ENCODE data around the gene KREMEN2. TPM values are rescaled to one million over a fixed set of nuclear protein-coding genes. Genes with fewer than 3 reads are reported as not detected.

The KREMEN2 gene
- polyA plus RNA-seq, 3 donors, result 0.09 TPM; not detected in 2

GRCh38 chr16:2987286-2987685 is 23.2 kb downstream of the KREMEN2 start:
- H3K36me3 Mint-ChIP-seq, result no peaks in the 10 kb centered on the region
- Histone ChIP-seq H3K4me2 (replicated peaks; ENCODE audit: extremely low read depth, low read length, poor library complexity, severe bottlenecking) (no peak overlapping the region), H3K9ac (ENCODE audit: insufficient read depth, low read length, poor library complexity, severe bottlenecking) (no peak overlapping the region), H3K27me3 (ENCODE audit: control insufficient read depth in 2 of 2, insufficient read depth in 2 of 2, low read length in 2 of 2) (no peaks in the 10 kb centered on the region), H3K79me2 (ENCODE audit: insufficient read depth, low read length) (no peaks in the 10 kb centered on the region), H3K9me3 (replicated peaks in 1 of 2; ENCODE audit: control insufficient read depth in 1 of 2, insufficient read depth in 1 of 2, low read length in 2 of 2) (no peaks in the 10 kb centered on the region), H3K36me3 (replicated peaks in 1 of 2; ENCODE audit: control insufficient read depth in 1 of 2, insufficient read depth in 2 of 2, low read length in 2 of 2) (no peaks in the 10 kb centered on the region), H3K4me1 (ENCODE audit: control insufficient read depth in 1 of 2, insufficient read depth in 2 of 2, low read length in 2 of 2) (peaks cover 4 to 8% of the 10 kb centered on the region in 2 donors), H3K27ac (ENCODE audit: low read depth in 1 of 2, low read length in 2 of 2) (no peak overlapping the region), H2AFZ (ENCODE audit: insufficient read depth, low read depth, low read length, poor library complexity, severe bottlenecking) (no peak overlapping the region), H4K20me1 (ENCODE audit: insufficient read depth, low read length) (no peaks in the 10 kb centered on the region), H3K4me3 (replicated peaks in 1 of 3; ENCODE audit: low read depth in 2 of 3, low read length in 3 of 3) (no peak overlapping the region)
- H3K4me3 Mint-ChIP-seq, result no peak overlapping the region
- intact Hi-C loops (cut with micrococcal nuclease), result no loop called here
- no peak overlapping the region for H3K27ac Mint-ChIP-seq
- 93% methylated on average over 5 of the region's 9 CpGs for WGBS (ENCODE audit: insufficient coverage)
- peaks cover 5% of the 10 kb centered on the region for H3K4me1 Mint-ChIP-seq
- TF ChIP-seq CTCF (IDR thresholded peaks at IDR 0.05), result no peak
- no peaks in the 10 kb centered on the region for H3K9me3 Mint-ChIP-seq
- H3K27me3 Mint-ChIP-seq (ENCODE audit: low read depth in 3 of 3), result peaks cover 12 to 25% (median 12%) of the 10 kb centered on the region in 3 donors
- DNase-seq, result no peak

GRCh38 chr16:2987833-2988232 is 23.8 kb downstream of the KREMEN2 start:
- peaks cover 4 to 8% of the 10 kb centered on the region in 2 donors for H3K4me1 ChIP-seq (ENCODE audit: control insufficient read depth in 1 of 2, insufficient read depth in 2 of 2, low read length in 2 of 2)
- no peak overlapping the region for H2AFZ ChIP-seq (ENCODE audit: insufficient read depth, low read depth, low read length, poor library complexity, severe bottlenecking)
- no peaks in the 10 kb centered on the region for H3K79me2 ChIP-seq (ENCODE audit: insufficient read depth, low read length)
- Mint-ChIP-seq H3K4me3 (no peak overlapping the region), H3K9me3 (no peaks in the 10 kb centered on the region), H3K27me3 (ENCODE audit: low read depth in 3 of 3) (peaks cover 10 to 24% (median 12%) of the 10 kb centered on the region in 3 donors), H3K27ac (no peak overlapping the region), H3K4me1 (peaks cover 5% of the 10 kb centered on the region), H3K36me3 (no peaks in the 10 kb centered on the region)
- no peaks in the 10 kb centered on the region for H3K27me3 ChIP-seq (ENCODE audit: control insufficient read depth in 2 of 2, insufficient read depth in 2 of 2, low read length in 2 of 2)
- no peak overlapping the region for H3K9ac ChIP-seq (ENCODE audit: insufficient read depth, low read length, poor library complexity, severe bottlenecking)
- TF ChIP-seq CTCF (IDR thresholded peaks at IDR 0.05), result no peak
- intact Hi-C loops (cut with micrococcal nuclease), result no loop called here
- WGBS (ENCODE audit: insufficient coverage), result 85% methylated on average over 6 of the region's 8 CpGs
- DNase-seq, result no peak
- no peaks in the 10 kb centered on the region for H3K9me3 ChIP-seq (replicated peaks in 1 of 2; ENCODE audit: control insufficient read depth in 1 of 2, insufficient read depth in 1 of 2, low read length in 2 of 2)
- H3K4me2 ChIP-seq (replicated peaks; ENCODE audit: extremely low read depth, low read length, poor library complexity, severe bottlenecking), result no peak overlapping the region
- no peaks in the 10 kb centered on the region for H4K20me1 ChIP-seq (ENCODE audit: insufficient read depth, low read length)
- no peaks in the 10 kb centered on the region for H3K36me3 ChIP-seq (replicated peaks in 1 of 2; ENCODE audit: control insufficient read depth in 1 of 2, insufficient read depth in 2 of 2, low read length in 2 of 2)
- H3K4me3 ChIP-seq (replicated peaks in 1 of 3; ENCODE audit: low read depth in 2 of 3, low read length in 3 of 3), result no peak overlapping the region
- H3K27ac ChIP-seq (ENCODE audit: low read depth in 1 of 2, low read length in 2 of 2), result no peak overlapping the region
